Gastroesophageal sphincter (tissue), 4 donors: ENCODE results near the gene TENM3. TPM values are rescaled to one million over a fixed set of nuclear protein-coding genes. Genes with fewer than 3 reads are reported as not detected.

Experiments
- ATAC-seq: fragments of 150-250 bp; one replicate; pipeline ENCODE4 v1.9.1; 2016; ENCODE audit warnings: mild to moderate bottlenecking, moderate library complexity
- H3K27ac ChIP-seq, 4 donors: fragments of 200-600 bp; sonication (generic) in 3 of 4; 1 replicate in 3 of 4; 2 replicates in 1 of 4; pipeline ENCODE4 v1.5.1; 2016 to 2019
- H3K27me3 ChIP-seq: fragments of 200-600 bp; sonication (generic); one replicate; pipeline ENCODE4 v1.5.1; 2019
- H3K36me3 ChIP-seq, 2 donors: fragments of 200-600 bp; sonication (generic); one replicate each; pipeline ENCODE4 v1.5.1; 2019; ENCODE audit warnings: control low read depth in 1 of 2
- H3K4me1 ChIP-seq, 3 donors: fragments of 200-600 bp; sonication (generic); 1 replicate in 2 of 3; 2 replicates in 1 of 3; pipeline ENCODE4 v1.5.1; 2016 to 2019; ENCODE audit warnings: control low read depth in 2 of 3
- H3K4me3 ChIP-seq, 2 donors: fragments of 200-600 bp; sonication (generic); one replicate each; pipeline ENCODE4 v1.5.1; 2019; ENCODE audit warnings: mild to moderate bottlenecking in 1 of 2, moderate library complexity in 1 of 2
- H3K9me3 ChIP-seq, 3 donors: fragments of 200-600 bp; sonication (generic); one replicate each; pipeline ENCODE4 v1.5.1; 2017 to 2019; ENCODE audit warnings: control low read depth in 2 of 3
- EP300 ChIP-seq: sonication (generic); formaldehyde crosslinking; IDR thresholded peaks from one replicate; pipeline ENCODE4 v1.6.1; 2017; ENCODE audit warnings: antibody characterized with exemption, mild to moderate bottlenecking
- POLR2A ChIP-seq, 2 donors: fragments of 450-650 bp; IDR thresholded peaks; one replicate each; pipeline ENCODE4 v1.6.1; 2017; ENCODE audit warnings: antibody characterized with exemption in 2 of 2, mild to moderate bottlenecking in 2 of 2, moderate library complexity in 1 of 2
- POLR2AphosphoS5 ChIP-seq: sonication (generic); formaldehyde crosslinking; IDR thresholded peaks from one replicate; pipeline ENCODE4 v1.6.1; 2017; ENCODE audit warnings: antibody characterized with exemption
- WGBS, 2 donors: methylation state at CpG; one replicate each; pipeline ENCODE4 v1.1.5; 2018; ENCODE audit warnings: low coverage in 1 of 2; 5-methylcytosine and 5-hydroxymethylcytosine counted together
- total RNA-seq, 4 donors: library from RNA; depleted of rRNA; stranded (reverse); fragments of >200 nt; gene quantifications; one replicate each; pipeline ENCODE4 v1.1.0, GENCODE V29; 2016
- TF ChIP-seq, protein P1 (sequence below), 4 experiments: fragments of 200-600 bp in 2 of 4; fragments of 450-650 bp in 2 of 4; sonication (generic) in 1 of 4; IDR thresholded peaks; one replicate each; pipeline ENCODE4 v1.5.1; 2017 to 2019; ENCODE audit warnings: antibody characterized with exemption in 4 of 4, mild to moderate bottlenecking in 2 of 4, moderate library complexity in 2 of 4

The TENM3 gene
- total RNA-seq, 4 donors from 2014 or later: 8.2 to 39.9 (median 15.8) TPM

DNA sequence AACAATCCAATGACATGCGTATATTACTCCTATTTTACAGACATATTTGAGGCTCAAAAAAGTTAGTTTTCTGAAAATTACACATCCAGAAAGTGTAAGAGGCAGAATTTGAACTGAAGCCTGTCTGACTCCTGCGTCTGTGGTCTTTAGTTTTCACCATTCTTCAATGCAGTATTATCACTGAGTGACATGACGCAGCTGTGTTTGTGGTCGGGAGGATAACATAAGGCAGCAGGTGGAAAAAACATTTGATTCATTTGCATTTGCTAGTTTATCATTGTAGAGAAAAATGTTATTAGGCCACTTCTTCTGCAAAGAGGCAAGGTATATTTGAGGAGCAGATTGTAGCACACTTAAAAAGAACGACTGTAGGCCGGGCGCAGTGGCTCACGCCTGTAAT lies 186.7 kb downstream of the TENM3 start:
- H3K4me3 ChIP-seq: no peak overlapping the region
- H3K9me3 ChIP-seq: no peaks in the 10 kb centered on the region
- TF ChIP-seq POLR2AphosphoS5 (no peak), EP300 (no peak), POLR2A (IDR thresholded peaks at IDR 0.05) (no peak)
- TF ChIP-seq, protein P1, sequence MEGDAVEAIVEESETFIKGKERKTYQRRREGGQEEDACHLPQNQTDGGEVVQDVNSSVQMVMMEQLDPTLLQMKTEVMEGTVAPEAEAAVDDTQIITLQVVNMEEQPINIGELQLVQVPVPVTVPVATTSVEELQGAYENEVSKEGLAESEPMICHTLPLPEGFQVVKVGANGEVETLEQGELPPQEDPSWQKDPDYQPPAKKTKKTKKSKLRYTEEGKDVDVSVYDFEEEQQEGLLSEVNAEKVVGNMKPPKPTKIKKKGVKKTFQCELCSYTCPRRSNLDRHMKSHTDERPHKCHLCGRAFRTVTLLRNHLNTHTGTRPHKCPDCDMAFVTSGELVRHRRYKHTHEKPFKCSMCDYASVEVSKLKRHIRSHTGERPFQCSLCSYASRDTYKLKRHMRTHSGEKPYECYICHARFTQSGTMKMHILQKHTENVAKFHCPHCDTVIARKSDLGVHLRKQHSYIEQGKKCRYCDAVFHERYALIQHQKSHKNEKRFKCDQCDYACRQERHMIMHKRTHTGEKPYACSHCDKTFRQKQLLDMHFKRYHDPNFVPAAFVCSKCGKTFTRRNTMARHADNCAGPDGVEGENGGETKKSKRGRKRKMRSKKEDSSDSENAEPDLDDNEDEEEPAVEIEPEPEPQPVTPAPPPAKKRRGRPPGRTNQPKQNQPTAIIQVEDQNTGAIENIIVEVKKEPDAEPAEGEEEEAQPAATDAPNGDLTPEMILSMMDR (IDR thresholded peaks at IDR 0.05): no peak
- no peaks in the 10 kb centered on the region for H3K36me3 ChIP-seq
- H3K27ac ChIP-seq: no peak overlapping the region
- ATAC-seq: no peak
- H3K4me1 ChIP-seq: no peaks in the 10 kb centered on the region
- 74 to 88% methylated on average over 5 to 8 of the region's 8 CpGs for WGBS, 2 donors
- no peaks in the 10 kb centered on the region for H3K27me3 ChIP-seq

DNA sequence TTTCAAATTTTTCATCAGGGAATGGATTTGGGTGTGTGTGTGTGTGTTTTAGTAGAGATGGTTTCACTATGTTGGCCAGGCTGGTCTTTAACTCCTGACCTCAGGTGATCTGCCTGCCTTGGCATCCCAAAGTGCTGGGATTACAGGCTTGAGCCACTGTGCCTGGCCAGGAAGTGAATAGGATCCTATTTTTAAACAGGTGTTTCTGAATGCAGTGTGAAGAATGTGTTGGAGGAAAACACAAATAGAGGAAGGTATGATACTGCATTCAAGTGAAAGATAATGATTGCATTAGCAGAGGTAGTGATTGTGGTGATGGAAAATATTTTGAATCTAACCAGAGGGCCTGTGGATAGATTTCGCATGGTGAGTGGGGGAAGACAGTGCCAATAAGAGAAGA lies 189.6 kb downstream of the TENM3 start:
- ATAC-seq: no peak
- H3K9me3 ChIP-seq: no peaks in the 10 kb centered on the region

DNA sequence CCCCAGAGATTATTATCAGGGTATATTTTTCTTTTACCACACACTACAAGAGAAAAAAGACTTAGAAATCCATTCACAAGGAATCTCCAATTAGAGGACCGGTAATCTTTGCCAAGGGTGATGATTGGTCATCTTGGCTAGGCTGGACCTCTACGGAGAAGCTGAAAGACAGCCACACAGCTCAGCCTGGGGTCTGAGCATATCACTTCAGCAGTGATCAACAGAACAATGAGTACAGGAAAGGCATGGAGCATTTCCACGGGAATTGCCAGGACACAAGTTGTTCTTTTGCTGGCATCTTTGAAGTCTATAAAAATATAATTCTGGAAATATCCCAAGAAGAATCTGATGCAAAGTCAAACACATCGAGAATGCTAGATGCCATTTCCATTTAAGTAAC lies 191.5 kb downstream of the TENM3 start:
- no peak overlapping the region for H3K4me3 ChIP-seq
- 10 to 47% methylated on average over 2 to 4 of the region's 4 CpGs for WGBS, 2 donors
- H3K27me3 ChIP-seq: no peaks in the 10 kb centered on the region
- ATAC-seq: no peak
- no peaks in the 10 kb centered on the region for H3K9me3 ChIP-seq
- H3K4me1 ChIP-seq: no peaks in the 10 kb centered on the region
- H3K36me3 ChIP-seq: no peaks in the 10 kb centered on the region
- H3K27ac ChIP-seq: no peak overlapping the region
- TF ChIP-seq POLR2A (IDR thresholded peaks at IDR 0.05): no peak
- no peak for TF ChIP-seq EP300
- TF ChIP-seq, protein P1 (IDR thresholded peaks at IDR 0.05): no peak
- no peak for TF ChIP-seq POLR2AphosphoS5

More for the DNA sequence above, 189.6 kb downstream of the TENM3 start:
- Histone ChIP-seq H3K4me3 (no peak overlapping the region), H3K27me3 (no peaks in the 10 kb centered on the region), H3K27ac (no peak overlapping the region), H3K36me3 (no peaks in the 10 kb centered on the region), H3K4me1 (no peaks in the 10 kb centered on the region)
- TF ChIP-seq, protein P1 (IDR thresholded peaks at IDR 0.05): no peak
- TF ChIP-seq POLR2A (IDR thresholded peaks at IDR 0.05) (no peak), EP300 (no peak)
- WGBS, 2 donors: 83 to 93% methylated on average over 1 of the region's 1 CpG

DNA sequence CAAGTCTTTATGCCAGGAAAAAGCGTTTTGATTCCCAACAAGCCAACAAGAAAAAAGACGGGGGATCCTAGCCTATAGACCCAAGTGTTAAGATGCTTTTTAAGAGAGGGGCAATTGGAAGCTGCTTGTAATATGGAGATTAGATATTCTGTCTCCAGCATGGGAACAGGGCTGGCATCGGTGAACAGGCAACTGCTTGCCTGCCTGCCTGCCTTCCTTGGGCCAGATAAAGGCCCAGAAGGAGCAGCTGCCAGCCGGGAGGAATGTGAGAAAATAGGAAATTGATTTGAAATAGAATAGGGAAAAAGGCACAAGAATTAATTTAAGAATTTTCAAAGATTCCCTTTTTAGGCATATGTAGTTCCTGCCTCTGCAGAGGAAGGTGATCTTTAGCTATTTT lies 192.2 kb downstream of the TENM3 start:
- WGBS, 2 donors: 70 to 84% methylated on average over 2 to 4 of the region's 4 CpGs
- no peak for ATAC-seq

DNA sequence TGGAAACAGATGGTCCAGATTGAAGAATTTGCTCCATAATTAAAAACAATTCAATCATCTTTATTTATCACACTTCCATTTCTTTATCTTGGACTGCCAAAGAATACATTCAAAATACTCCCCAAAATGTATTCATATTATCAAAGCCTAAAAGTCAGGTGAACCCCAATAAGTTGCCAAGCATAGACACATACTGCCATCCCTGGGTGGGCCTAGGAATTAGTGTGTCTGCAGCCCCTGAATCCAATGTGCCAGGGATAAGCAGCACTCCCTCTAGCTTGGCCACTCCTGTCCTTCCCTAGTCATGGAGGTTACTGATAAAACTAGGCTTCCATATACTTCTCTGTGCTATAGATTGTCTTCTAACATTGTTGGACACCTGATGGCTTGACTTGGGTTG lies 199.9 kb downstream of the TENM3 start:
- TF ChIP-seq EP300 (no peak), POLR2AphosphoS5 (no peak), POLR2A (IDR thresholded peaks at IDR 0.05) (no peak)
- TF ChIP-seq, protein P1 (IDR thresholded peaks at IDR 0.05): no peak
- no peak for ATAC-seq
- no peak overlapping the region for H3K27ac ChIP-seq
- H3K4me1 ChIP-seq: peaks cover 0 to 6% (median 0%) of the 10 kb centered on the region in 3 donors
- H3K36me3 ChIP-seq: no peaks in the 10 kb centered on the region
- no peaks in the 10 kb centered on the region for H3K9me3 ChIP-seq
- H3K27me3 ChIP-seq: peaks cover 6% of the 10 kb centered on the region
- H3K4me3 ChIP-seq: no peak overlapping the region

More for the DNA sequence above, 192.2 kb downstream of the TENM3 start:
- TF ChIP-seq, protein P1 (IDR thresholded peaks at IDR 0.05): no peak
- H3K27me3 ChIP-seq: no peaks in the 10 kb centered on the region
- H3K9me3 ChIP-seq: no peaks in the 10 kb centered on the region
- no peak overlapping the region for H3K27ac ChIP-seq
- no peak overlapping the region for H3K4me3 ChIP-seq
- no peaks in the 10 kb centered on the region for H3K36me3 ChIP-seq
- no peaks in the 10 kb centered on the region for H3K4me1 ChIP-seq
